Right lobe of liver (tissue), 6 donors: Measurements from ENCODE around the gene IL1A. TPM values are rescaled to one million over a fixed set of nuclear protein-coding genes. Genes with fewer than 3 reads are reported as not detected.

Experiments used
- ATAC-seq, 4 donors: fragments of 200-7000 bp; cut with Tn5 transposase; one replicate each; pipeline ENCODE4 v1.9.1; 2020; ENCODE audit warnings: mild to moderate bottlenecking in 4 of 4, moderate library complexity in 4 of 4
- DNase-seq, 3 donors: peaks; one replicate each; pipeline ENCODE4 v3.0.0-alpha.2; 2020
- H3K27ac ChIP-seq, 3 donors: fragments of 200-600 bp; one replicate each; pipeline ENCODE4 v1.8.0; 2022
- H3K27me3 ChIP-seq, 2 donors: fragments of 200-600 bp; one replicate each; pipeline ENCODE4 v1.8.0; 2022
- H3K36me3 ChIP-seq, 4 donors: fragments of 200-600 bp; sonication (generic) in 1 of 4; one replicate each; pipeline versions ENCODE4 v1.5.1 to v1.8.0; 2017 to 2022; ENCODE audit warnings: control low read depth in 1 of 4
- H3K4me1 ChIP-seq, 4 donors: fragments of 200-600 bp; sonication (generic) in 1 of 4; one replicate each; pipeline versions ENCODE4 v1.5.1 to v1.8.0; 2017 to 2022; ENCODE audit warnings: control low read depth in 1 of 4
- H3K4me3 ChIP-seq, 3 donors: fragments of 200-600 bp; one replicate each; pipeline ENCODE4 v1.8.0; 2022
- H3K9me3 ChIP-seq, 4 donors: fragments of 200-600 bp; sonication (generic) in 1 of 4; one replicate each; pipeline versions ENCODE4 v1.5.1 to v1.8.0; 2017 to 2022; ENCODE audit warnings: control low read depth in 1 of 4
- CTCF ChIP-seq, 4 donors: fragments of 200-600 bp in 3 of 4; fragments of 450-650 bp in 1 of 4; IDR thresholded peaks; one replicate each; pipeline versions ENCODE4 v1.5.1 to v1.8.0; 2016 to 2022; ENCODE audit warnings: antibody characterized with exemption in 4 of 4, mild to moderate bottlenecking in 2 of 4
- POLR2A ChIP-seq: fragments of 450-650 bp; IDR thresholded peaks from one replicate; pipeline ENCODE4 v1.6.1; 2017; ENCODE audit warnings: antibody characterized with exemption, mild to moderate bottlenecking
- WGBS: methylation state at CpG from one replicate; pipeline ENCODE4 v1.1.6; 2018; ENCODE audit warnings: low coverage, low lambda C conversion rate; ENCODE audit not compliant: insufficient coverage; ENCODE audit errors: missing lambda C conversion rate; 5-methylcytosine and 5-hydroxymethylcytosine counted together
- intact Hi-C, 2 donors: fragments of 100-400 bp; cut with DNase I; formaldehyde crosslinking; loops; one replicate each; pipeline versions ENCODE4 v1.11.2 to v1.14.1; 2022
- total RNA-seq, 6 experiments: library from RNA; depleted of rRNA in 2 of 6; stranded (reverse); fragments of >200 nt in 2 of 6; fragmentation: NEBNext Ultra II Directional in 3 of 6; extraction: Animal tissue kit (Norgen Biotek cat#: 25700) in 3 of 6; gene quantifications; one replicate each; pipeline versions ENCODE4 v1.1.0 to v1.2.4, GENCODE V29; 2016 to 2023
- donor health status: DM: no; HTN: yes; CAD: no.
- donor health status: DM: no; HTN: no; CAD: no.
- donor health status: DM: no; HTN: no; CAD: no.
- donor health status: DM: no; HTN: yes; CAD: no.
- donor health status: DM: no; HTN: yes; CAD: no.

Gene IL1A
- total RNA-seq, 6 experiments from 2014 or later, result not detected

GRCh38 chr2:112754564-112754963 is 29.7 kb downstream of the IL1A start:
- Histone ChIP-seq H3K4me3 (no peak overlapping the region), H3K4me1 (peaks cover 0 to 55% (median 20%) of the 10 kb centered on the region in 4 donors), H3K9me3 (no peaks in the 10 kb centered on the region), H3K27me3 (no peaks in the 10 kb centered on the region), H3K27ac (peak overlapping the region in 2 of 3 donors; percentile 13 to 33), H3K36me3 (no peaks in the 10 kb centered on the region)
- TF ChIP-seq POLR2A (no peak), CTCF (IDR thresholded peaks at IDR 0.05) (no peak)
- ATAC-seq (no peak), DNase-seq (no peak)
- WGBS, result 100% methylated on average over 1 of the region's 1 CpG
- intact Hi-C loops, result no loop called here

GRCh38 chr2:112752667-112753066 is 31.6 kb downstream of the IL1A start:
- Histone ChIP-seq H3K4me1 (peaks cover 0 to 51% (median 20%) of the 10 kb centered on the region in 4 donors), H3K36me3 (no peaks in the 10 kb centered on the region), H3K9me3 (no peaks in the 10 kb centered on the region), H3K27me3 (no peaks in the 10 kb centered on the region), H3K4me3 (no peak overlapping the region), H3K27ac (peak overlapping the region in 2 of 3 donors; percentile 71 to 74)
- no peak for TF ChIP-seq POLR2A
- no peak for TF ChIP-seq CTCF (IDR thresholded peaks at IDR 0.05)
- 96% methylated on average over 4 of the region's 4 CpGs for WGBS
- intact Hi-C loops, result no loop called here
- no peak for DNase-seq
- no peak for ATAC-seq

GRCh38 chr2:112751451-112752197 is 32.7 kb downstream of the IL1A start:
- no peaks in the 10 kb centered on the region for H3K27me3 ChIP-seq
- ATAC-seq (peak; percentile 33 to 62 (median 52)), DNase-seq (no peak)
- TF ChIP-seq POLR2A (no peak), CTCF (IDR thresholded peaks at IDR 0.05) (no peak)
- H3K4me3 ChIP-seq, result no peak overlapping the region
- H3K4me1 ChIP-seq, result peaks cover 0 to 41% (median 18%) of the 10 kb centered on the region in 4 donors
- H3K36me3 ChIP-seq, result no peaks in the 10 kb centered on the region
- intact Hi-C loops, result no loop called here
- no peaks in the 10 kb centered on the region for H3K9me3 ChIP-seq
- peak overlapping the region in 2 of 3 donors; percentile 71 to 74 for H3K27ac ChIP-seq

GRCh38 chr2:112750560-112750843 is 33.8 kb downstream of the IL1A start:
- intact Hi-C loops, result no loop called here
- ATAC-seq, result no peak

More at GRCh38 chr2:112750560-112750843, 33.8 kb downstream of the IL1A start:
- Histone ChIP-seq H3K27ac (peak overlapping the region in 1 of 3 donors; percentile 71), H3K4me3 (no peak overlapping the region), H3K27me3 (no peaks in the 10 kb centered on the region), H3K4me1 (peaks cover 0 to 37% (median 17%) of the 10 kb centered on the region in 4 donors), H3K9me3 (no peaks in the 10 kb centered on the region), H3K36me3 (no peaks in the 10 kb centered on the region)
- DNase-seq, result no peak
- TF ChIP-seq POLR2A (no peak), CTCF (IDR thresholded peaks at IDR 0.05) (no peak)
